Measurements from ENCODE around the gene ANKRD28. TPM values are rescaled to one million over a fixed set of nuclear protein-coding genes. Genes with fewer than 3 reads are reported as not detected.
"Not testable (repeated sequence)": the region's sequence is repeated elsewhere in the genome, so short reads cannot be mapped to it uniquely, and the experiment has no call there.

Gene ANKRD28
- polyA plus RNA-seq, 3 donors = 34.7 to 52.3 (median 45.9) TPM

GRCh38 chr3:15778332-15778858, 19.4 kb downstream of the ANKRD28 start:
- DNase-seq = no peak

DNA sequence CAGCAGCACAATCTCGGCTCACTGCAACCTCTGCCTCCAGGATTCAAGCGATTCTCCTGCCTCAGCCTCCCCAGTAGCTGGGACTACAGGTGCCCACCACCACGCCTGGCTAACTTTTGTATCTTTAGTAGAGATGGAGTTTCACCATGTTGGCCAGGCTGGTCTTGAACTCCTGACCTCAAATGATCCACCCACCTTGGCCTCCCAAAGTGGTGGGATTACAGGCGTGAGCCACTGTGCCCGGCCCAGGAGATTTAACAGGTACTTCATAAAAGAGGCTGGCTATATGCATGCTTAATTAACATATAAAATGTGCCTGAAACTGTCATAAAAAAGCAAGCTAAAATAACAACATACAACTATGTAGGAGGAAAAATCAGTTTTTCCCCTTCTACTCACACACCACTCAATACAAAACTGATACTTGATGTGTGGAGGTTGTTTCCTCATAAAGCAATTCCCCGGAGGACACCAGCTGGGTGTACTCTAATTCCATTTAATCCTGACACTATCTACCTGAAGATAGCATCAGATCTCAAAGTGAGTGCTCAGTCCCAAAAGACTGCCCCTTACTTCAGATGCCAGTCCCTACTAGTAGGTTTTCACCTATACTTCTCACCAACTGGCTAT, 22.7 kb downstream of the ANKRD28 start:
- DNase-seq = not testable (repeated sequence)

DNA sequence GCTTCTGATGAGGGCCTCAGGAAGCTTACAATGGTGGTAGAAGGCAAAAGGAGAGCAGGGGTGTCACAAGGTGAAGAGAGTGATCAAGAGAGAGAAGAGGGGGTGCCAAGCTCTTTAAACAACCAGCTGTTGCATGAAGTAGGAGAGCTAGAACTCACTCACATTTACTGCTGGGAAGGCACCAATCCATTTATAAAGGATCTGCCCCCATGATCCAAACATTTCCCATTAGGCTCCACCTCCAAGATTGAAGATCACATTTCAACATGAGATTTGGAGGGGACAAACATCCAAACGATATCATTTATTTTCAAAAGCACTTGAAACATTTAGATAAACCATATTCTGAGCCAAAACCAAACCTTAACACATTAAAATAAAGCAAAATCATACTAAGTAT, 26.3 kb downstream of the ANKRD28 start:
- no peak for DNase-seq

- no peak for DNase-seq
Observed at GRCh38 chr3:15769256-15769915, 28.4 kb downstream of the ANKRD28 start.

DNA sequence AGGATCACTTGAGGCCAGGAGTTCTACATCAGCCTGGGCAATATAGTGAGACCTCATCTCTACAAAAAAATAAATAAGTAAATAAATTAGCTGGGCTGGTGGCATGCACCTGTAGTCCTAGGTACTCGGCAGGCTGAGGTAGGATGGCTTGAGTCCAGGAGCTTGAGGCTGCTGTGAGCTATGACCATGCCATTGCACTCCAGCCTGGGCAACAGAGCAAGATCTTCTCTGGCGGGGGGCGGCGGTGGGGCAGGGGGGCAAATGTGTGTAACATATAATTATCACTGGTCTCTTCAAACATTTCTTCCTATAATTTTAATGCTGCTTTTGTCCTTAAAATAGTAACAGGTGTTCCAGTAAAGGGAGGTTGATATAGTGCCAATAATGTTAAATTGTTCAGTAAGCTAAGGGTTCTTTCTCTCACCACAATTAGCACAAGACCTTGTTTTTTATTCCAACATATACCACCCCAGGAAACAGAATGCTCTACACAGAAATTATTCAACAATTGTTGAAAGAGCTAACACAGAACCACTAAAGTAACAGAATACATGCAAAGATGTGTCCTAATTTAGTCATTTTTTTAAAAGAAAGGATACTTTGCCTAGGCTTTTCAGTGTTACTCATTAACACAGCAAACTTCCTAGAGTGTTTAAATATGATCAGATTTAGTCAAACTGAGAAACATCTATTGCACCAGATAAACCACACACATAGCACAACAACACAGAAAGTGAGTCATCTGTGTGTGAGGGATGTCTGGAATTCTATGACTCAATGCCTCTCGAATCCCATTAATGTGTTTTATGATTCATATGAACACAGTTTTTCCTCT, 29.1 kb downstream of the ANKRD28 start:
- DNase-seq = peak; percentile 9

DNA sequence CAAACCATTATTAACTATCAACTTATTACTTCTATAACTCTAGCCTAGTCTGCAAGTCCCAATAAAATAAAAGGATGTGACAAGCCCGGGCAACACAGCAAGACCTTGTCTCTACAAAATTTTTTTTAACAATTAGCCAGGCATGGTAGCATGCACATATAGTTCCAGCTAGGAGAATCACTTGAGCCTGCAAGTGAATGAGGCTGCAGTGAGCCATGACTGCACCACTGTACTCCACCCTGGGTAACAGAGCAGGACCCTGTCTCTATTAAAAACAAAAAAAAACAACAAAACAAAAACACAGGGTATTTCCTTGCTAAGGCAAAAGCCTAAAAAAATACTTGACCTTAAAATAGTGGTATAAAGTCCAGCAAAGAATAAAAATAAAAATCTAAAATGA, 31.4 kb downstream of the ANKRD28 start:
- no peak for DNase-seq

DNA sequence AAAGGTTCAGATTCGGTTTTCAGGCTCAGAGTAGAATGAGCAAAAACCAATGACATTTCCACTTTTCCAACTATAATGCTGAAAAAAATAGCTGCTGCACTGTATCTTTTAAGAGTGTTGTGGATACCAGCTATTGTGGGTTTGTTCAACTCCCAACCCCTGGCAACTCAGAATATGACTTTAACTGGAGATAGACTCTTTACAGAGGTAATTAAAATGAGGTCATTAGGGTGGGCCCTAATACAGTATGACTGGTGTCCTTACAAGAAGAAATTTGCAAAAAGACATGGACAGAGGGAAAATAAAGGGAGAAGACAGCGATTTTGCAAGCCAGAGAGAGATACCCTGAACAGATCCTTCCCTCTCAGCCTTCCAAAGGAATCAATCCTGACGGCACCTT, 39.5 kb downstream of the ANKRD28 start:
- no peak for DNase-seq

DNA sequence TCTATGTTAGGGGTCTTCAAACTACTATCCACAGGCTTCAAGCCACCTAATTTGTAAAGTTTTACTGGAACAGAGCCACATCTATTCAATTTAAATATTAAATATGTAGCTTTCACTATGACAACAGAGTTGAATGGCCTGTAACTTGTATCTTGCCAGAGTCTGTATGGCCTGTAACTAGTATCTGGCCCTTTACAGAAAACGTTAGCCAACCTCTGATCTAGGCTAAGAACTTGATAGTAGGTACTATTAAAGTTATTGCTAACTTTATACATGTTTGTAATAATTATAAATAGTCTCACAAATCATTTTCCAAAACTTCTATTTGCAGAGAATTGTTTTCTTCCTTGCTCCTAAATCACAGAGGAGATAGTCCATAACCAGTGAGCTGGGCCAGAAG, 40.0 kb downstream of the ANKRD28 start:
- DNase-seq = no peak

DNA sequence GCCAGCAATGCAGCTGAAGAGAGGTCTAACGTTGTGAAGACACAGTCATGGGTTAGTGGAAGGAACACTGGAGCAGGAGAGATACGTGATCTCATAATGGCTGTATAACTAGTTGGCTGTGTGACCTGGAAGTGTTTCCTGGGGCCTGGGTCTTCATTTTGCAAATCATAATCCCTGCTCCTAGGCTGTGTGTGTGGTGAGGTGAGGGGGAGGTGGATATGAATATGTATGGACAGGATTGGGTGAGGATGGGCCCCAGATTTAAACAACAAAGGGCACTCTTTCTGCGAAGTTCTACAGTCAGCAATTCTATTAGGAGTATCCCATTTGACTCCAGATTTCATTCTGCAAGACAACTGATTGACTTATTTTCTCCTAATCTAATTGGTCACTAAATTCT, 41.3 kb downstream of the ANKRD28 start:
- DNase-seq = no peak

GRCh38 chr3:15755780-15756179, 42.0 kb downstream of the ANKRD28 start:
- DNase-seq = no peak

DNA sequence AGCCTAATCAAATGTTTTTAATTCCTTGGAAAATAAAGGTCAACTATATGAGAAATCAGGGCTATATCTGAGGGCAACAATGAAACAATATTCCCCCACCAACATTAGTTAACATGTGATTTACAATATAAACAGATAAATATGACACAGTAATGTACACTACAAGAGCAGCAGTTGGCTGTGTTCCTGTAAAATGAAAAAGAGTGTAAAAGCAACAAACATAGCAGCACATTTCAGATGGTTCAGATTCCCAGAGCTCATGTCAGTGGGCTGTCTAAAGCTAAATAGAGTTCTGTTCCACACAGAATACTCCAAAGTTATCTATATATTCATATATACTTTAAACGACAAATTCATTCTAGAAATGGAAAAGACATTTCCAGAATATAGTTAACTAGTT, 42.6 kb downstream of the ANKRD28 start:
- DNase-seq = peak; percentile 12

DNA sequence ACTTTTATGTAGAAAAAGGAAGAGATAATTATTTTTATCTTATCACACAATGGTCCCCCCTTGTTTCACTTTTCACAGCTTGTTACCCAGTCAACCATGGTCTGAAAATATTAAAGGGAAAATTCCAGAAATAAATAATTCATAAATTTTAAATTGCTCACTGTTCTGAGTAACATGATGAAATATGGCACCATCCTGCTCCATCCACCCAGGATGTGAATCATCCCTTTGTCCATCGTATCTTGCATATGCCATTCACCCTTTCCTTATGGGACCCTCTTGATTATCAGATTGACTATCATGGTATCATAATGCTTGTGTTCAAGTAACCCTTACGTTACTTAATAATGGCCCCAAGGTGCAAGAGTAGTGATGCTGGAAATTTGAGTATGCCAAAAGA, 43.7 kb downstream of the ANKRD28 start:
- no peak for DNase-seq

- DNase-seq = no peak
Observed at GRCh38 chr3:15753056-15753710, 44.6 kb downstream of the ANKRD28 start.

DNA sequence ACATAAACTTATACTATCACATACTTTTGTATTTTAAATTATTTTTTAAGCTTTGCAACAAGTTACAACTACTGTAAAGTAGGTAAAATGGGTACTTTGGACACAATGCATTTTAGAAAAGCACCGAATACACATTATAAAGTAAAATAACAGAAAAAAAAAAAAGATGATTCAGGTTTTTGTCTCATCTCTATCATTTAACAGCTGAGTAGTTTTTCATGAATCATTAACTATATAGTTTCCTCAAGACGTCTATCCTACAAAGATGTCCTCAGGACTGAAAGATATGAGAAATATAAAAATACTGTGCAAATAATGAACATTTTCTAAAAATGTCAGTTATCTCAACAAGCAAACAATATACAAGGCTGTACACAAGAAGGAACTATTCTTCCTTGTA, 46.9 kb downstream of the ANKRD28 start:
- DNase-seq = no peak

DNA sequence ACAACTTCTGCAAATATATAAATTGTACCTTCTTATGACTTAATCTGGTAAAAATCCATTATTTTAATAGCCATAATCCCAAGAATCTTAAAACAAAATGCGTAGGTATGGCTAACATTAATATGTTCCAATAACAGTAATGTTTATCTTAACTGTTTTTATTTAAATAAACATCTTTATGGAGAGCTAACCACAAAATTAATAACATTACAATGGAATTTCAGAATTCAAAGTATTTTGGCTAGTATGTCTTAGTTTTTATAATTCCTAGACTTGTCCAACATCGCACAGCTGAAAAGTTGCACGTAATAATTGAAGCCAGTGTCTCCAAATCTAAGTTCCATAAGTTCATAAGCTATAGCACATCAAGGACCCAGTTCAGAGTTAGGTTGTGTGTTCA, 47.6 kb downstream of the ANKRD28 start:
- no peak for DNase-seq

DNA sequence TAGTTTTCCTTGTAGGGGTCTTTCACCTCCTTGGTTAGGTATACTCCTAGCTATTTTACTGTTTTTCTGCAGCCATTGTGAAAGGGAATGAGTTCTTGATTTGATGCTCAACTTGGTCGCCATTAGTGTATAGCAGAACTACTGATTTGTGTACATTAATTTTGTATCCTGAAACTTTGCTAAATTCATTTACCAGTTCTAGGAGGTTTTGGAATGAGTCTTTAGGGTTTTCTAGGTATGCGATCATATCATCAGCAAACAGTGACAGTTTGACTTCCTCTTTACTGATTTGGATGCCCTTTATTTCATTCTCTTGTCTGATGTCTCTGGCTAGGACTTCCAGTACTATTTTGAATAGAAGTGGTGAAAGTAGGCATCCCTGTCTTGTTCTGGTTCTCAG, 51.9 kb downstream of the ANKRD28 start:
- not testable (repeated sequence) for DNase-seq

GRCh38 chr3:15744176-15744575, 53.6 kb downstream of the ANKRD28 start:
- DNase-seq = no peak

GRCh38 chr3:15743587-15744009, 54.2 kb downstream of the ANKRD28 start:
- DNase-seq = no peak

GRCh38 chr3:15742236-15742635, 55.5 kb downstream of the ANKRD28 start:
- not testable (repeated sequence) for DNase-seq

GRCh38 chr3:15738616-15739005, 59.2 kb downstream of the ANKRD28 start:
- not testable (repeated sequence) for DNase-seq

DNA sequence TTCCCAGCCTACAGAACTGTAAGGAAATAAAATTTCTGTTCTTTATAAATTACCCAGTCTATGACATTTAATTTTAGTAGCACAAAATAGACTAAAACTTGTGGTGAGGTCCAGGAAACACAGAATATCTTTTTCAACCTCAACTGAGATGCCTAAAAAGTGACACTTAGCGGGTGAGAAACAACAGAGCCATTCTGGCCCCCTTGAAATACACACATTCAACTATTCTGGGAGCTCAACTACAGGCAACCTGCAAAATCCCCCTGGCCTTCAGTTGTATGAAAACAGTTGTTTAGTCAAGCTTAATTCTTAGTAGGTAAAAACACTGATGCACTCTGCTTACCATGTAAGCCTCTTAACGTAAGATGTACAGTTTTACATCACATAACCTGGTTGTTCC, 66.8 kb downstream of the ANKRD28 start:
- no peak for DNase-seq

GRCh38 chr3:15728766-15729165, 69.0 kb downstream of the ANKRD28 start:
- no peak for DNase-seq

All from renal pelvis (tissue), 4 donors.